IPS-20b (cell line): ENCODE measurements around the gene NBDY.
A peak's percentile ranks its signal among the peaks of the same experiment; 100 is the strongest.
"Not testable (repeated sequence)": the region's sequence is repeated elsewhere in the genome, so short reads cannot be mapped to it uniquely, and the experiment has no call there.

Experiments used
- H3K27ac ChIP-seq: one replicate; pipeline ENCODE4 v1.5.1; 2013; ENCODE audit warnings: low read length
- H3K27me3 ChIP-seq: 2 replicates; pipeline ENCODE4 v1.6.1; 2013; ENCODE audit warnings: mild to moderate bottlenecking, low read length, inconsistent platforms; ENCODE audit not compliant: insufficient read depth
- H3K36me3 ChIP-seq: 2 replicates; pipeline ENCODE4 v1.6.1; 2013; ENCODE audit warnings: low read depth, mild to moderate bottlenecking, inconsistent platforms, low read length, moderate library complexity; ENCODE audit not compliant: insufficient read depth
- H3K4me1 ChIP-seq: 2 replicates; pipeline ENCODE4 v1.6.1; 2013; ENCODE audit warnings: mild to moderate bottlenecking, control low read depth, inconsistent platforms, low read length, moderate library complexity; ENCODE audit not compliant: insufficient read depth
- H3K4me3 ChIP-seq: 2 replicates; pipeline ENCODE4 v1.5.1; 2013; ENCODE audit warnings: mild to moderate bottlenecking, low read length, inconsistent platforms
- H3K9ac ChIP-seq: 2 replicates; pipeline ENCODE4 v1.6.1; 2013; ENCODE audit warnings: low read depth, mild to moderate bottlenecking, inconsistent platforms, low read length, moderate library complexity
- H3K9me3 ChIP-seq: 2 replicates; pipeline ENCODE4 v1.6.1; 2013; ENCODE audit warnings: mild to moderate bottlenecking, low read depth, low read length, inconsistent platforms; ENCODE audit not compliant: insufficient read depth

Gene NBDY, protein sequence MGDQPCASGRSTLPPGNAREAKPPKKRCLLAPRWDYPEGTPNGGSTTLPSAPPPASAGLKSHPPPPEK

DNA sequence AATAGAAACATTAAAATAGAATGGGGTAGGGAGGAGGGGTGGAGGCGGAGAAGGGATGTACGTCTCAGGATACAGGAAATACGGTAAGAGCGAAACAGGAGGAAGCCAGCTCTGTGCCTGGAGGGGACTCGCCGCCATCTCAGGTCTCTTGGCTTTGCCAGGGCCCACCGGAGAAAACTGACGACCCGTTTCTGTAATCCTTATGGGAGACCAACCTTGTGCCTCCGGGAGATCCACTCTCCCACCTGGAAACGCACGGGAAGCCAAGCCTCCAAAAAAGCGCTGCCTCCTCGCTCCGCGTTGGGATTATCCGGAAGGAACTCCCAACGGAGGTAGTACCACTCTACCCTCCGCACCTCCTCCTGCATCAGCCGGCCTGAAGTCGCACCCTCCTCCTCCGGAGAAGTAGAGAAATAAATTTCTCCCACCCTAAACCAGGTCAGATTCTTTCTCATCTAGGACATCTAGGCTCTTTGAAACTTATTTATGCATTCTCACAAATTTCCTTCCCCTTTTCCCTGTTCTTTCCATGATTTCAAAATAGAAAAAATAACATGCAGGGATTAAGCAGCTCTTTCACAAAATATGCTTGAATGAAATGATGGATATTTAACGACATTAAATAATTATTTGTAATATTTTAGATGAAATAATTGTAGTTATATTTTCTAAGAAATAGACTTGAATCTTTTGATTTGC lies at the start of gene NBDY:
Gene NBDY (plus strand): TSS at position 92 of the 699 bp plus-strand sequence. CDS start 111 bp downstream, at position 203.
- no peaks in the 10 kb centered on the region for H3K9me3 ChIP-seq
- H3K9ac ChIP-seq = peak within 1 kb of the TSS; percentile 93
- peaks cover 7% of the 10 kb centered on the region for H3K36me3 ChIP-seq
- H3K4me1 ChIP-seq = no peaks in the 10 kb centered on the region
- H3K4me3 ChIP-seq = peak within 1 kb of the TSS; percentile 94
- H3K27me3 ChIP-seq = no peaks in the 10 kb centered on the region
- H3K27ac ChIP-seq = peak within 1 kb of the TSS; percentile 47

DNA sequence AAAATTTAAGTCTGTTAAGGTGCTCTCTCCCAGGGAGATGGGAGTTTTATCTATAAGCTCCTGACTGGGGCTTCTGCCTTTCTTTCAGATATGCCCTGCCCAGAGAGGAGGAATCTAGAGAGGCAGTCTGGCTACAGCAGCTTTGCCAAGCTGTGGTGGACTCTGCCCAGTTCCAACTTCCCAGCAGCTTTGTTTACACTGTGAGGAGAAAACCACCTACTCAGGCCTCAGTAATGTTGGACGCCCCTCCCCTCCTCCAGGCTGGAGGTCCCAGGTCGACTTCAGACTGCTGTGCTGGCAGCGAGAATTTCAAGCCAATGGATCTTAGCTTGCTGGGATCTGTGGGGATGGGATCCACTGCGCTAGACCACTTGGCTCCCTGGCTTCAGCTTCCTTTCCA lies 24.5 kb upstream of the NBDY start:
- H3K27me3 ChIP-seq, H3K4me3 ChIP-seq, H3K36me3 ChIP-seq, H3K9me3 ChIP-seq, H3K4me1 ChIP-seq, H3K9ac ChIP-seq, H3K27ac ChIP-seq: not testable (repeated sequence)

DNA sequence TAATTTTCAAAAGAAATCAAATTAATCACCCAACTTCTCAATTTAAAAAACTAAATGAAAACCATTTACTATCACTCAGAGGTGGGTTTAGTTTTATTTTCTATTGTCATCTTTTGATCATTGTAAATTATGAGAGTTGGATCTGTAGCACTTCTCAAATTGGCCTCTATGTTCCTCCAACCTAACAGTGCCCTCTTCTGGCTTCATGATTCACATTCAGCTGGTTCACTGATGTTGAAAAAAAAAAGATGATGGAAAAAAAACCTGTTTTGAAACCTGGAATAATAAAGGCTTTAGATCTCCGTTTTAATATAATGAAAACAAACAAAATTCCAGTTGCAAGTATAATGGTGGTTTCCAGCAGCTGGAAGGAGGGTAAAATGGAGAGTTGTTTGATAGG lies 2.4 kb upstream of the NBDY start:
- H3K4me1 ChIP-seq = no peaks in the 10 kb centered on the region
- no peak overlapping the region for H3K4me3 ChIP-seq
- no peaks in the 10 kb centered on the region for H3K36me3 ChIP-seq
- no peak overlapping the region for H3K27ac ChIP-seq
- no peak overlapping the region for H3K9ac ChIP-seq
- no peaks in the 10 kb centered on the region for H3K27me3 ChIP-seq
- H3K9me3 ChIP-seq = no peaks in the 10 kb centered on the region

DNA sequence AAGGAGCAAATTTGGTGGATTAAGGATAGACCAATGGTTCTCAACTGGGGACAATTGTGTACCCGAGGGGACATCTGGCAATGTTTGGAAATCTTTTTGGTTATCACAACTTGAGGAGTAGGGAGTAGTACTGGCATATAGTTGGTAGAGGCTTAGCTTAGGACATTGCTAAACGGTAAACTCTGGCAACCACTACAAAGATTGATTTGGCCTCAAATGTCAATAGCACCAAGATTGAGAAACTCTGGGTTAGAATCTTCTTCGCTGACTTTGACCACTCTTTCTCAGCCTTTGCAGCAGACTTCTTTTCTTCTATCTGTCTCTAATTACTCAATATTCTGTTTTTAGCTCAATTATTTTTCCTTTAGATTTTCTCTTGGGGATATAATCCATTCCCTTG lies 1.5 kb upstream of the NBDY start:
- H3K36me3 ChIP-seq = no peaks in the 10 kb centered on the region
- no peaks in the 10 kb centered on the region for H3K27me3 ChIP-seq
- H3K4me1 ChIP-seq = no peaks in the 10 kb centered on the region
- no peak overlapping the region for H3K27ac ChIP-seq
- no peak overlapping the region for H3K4me3 ChIP-seq
- H3K9ac ChIP-seq = no peak overlapping the region
- H3K9me3 ChIP-seq = no peaks in the 10 kb centered on the region

- H3K9ac ChIP-seq = no peak overlapping the region
- peak overlapping the region; percentile 94 for H3K4me3 ChIP-seq
- no peaks in the 10 kb centered on the region for H3K27me3 ChIP-seq
- no peaks in the 10 kb centered on the region for H3K9me3 ChIP-seq
- H3K4me1 ChIP-seq = no peaks in the 10 kb centered on the region
- no peaks in the 10 kb centered on the region for H3K36me3 ChIP-seq
- no peak overlapping the region for H3K27ac ChIP-seq
Observed at GRCh38 chrX:56728321-56728720, 722 bp upstream of the NBDY start.

GRCh38 chrX:56728752-56729151 lies 291 bp upstream of the NBDY start:
- Histone ChIP-seq H3K27me3 (no peaks in the 10 kb centered on the region), H3K9me3 (no peaks in the 10 kb centered on the region), H3K27ac (no peak overlapping the region), H3K36me3 (peaks cover 1% of the 10 kb centered on the region; the same call in 1 of the 2 replicates), H3K4me3 (peak overlapping the region; percentile 94), H3K9ac (no peak overlapping the region; the same call in 1 of the 2 replicates), H3K4me1 (no peaks in the 10 kb centered on the region)

- Histone ChIP-seq H3K9me3 (no peaks in the 10 kb centered on the region), H3K4me1 (no peaks in the 10 kb centered on the region), H3K27ac (no peak overlapping the region), H3K27me3 (no peaks in the 10 kb centered on the region), H3K36me3 (peaks cover 33% of the 10 kb centered on the region), H3K9ac (no peak overlapping the region), H3K4me3 (no peak overlapping the region)
Observed at GRCh38 chrX:56733459-56734046, 4.5 kb downstream of the NBDY start.

- Histone ChIP-seq H3K9ac (no peak overlapping the region), H3K27me3 (no peaks in the 10 kb centered on the region), H3K9me3 (no peaks in the 10 kb centered on the region), H3K36me3 (peaks cover 33% of the 10 kb centered on the region), H3K4me3 (no peak overlapping the region), H3K27ac (no peak overlapping the region), H3K4me1 (no peaks in the 10 kb centered on the region)
Observed at GRCh38 chrX:56736219-56736618, 7.2 kb downstream of the NBDY start.

- no peaks in the 10 kb centered on the region for H3K27me3 ChIP-seq
- H3K27ac ChIP-seq = no peak overlapping the region
- no peaks in the 10 kb centered on the region for H3K4me1 ChIP-seq
- no peaks in the 10 kb centered on the region; the same call in 1 of the 2 replicates for H3K9me3 ChIP-seq
- no peak overlapping the region for H3K4me3 ChIP-seq
- H3K36me3 ChIP-seq = peaks cover 32% of the 10 kb centered on the region
- H3K9ac ChIP-seq = no peak overlapping the region
Observed at GRCh38 chrX:56738670-56739069, 9.6 kb downstream of the NBDY start.

DNA sequence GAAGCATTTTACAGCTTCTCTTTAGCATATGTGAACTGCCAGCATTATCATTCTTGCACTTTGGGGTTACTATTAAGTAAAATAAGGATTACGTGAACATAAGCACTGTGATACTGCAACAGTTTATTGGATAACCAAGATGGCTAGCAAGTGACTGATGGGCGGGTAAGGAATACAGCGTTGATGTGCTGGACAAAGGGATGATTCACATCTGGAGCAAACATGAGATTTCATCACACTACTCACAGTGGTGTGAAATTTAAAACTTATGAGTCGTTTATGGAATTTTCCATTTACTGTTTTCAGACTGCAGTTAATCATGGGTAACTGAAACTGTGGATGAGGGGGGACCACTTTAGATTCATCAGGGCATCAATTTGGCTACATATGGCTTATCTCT lies 16.0 kb downstream of the NBDY start:
- Histone ChIP-seq H3K9ac (no peak overlapping the region), H3K9me3 (no peaks in the 10 kb centered on the region; the same call in 1 of the 2 replicates), H3K27ac (no peak overlapping the region)

DNA sequence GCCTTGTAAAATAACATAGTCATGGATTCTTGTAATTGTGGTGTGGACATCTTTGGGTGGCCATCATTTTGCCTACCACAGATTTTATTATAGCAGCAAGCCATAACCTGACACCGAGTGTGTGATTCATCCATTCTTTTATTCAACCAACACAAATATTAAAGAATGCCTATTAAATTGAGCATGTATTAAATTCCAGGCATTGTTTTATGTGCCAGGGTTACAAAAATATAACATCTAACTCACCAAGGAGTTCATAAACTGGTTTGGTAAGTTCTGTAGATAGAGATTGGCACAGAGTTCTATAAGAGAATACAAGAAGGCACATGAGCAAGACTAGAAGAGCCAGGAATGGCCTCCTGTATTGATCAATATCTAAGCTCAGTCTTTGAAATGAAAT lies 18.0 kb downstream of the NBDY start:
- no peak overlapping the region for H3K4me3 ChIP-seq
- H3K9me3 ChIP-seq = no peaks in the 10 kb centered on the region; the same call in 1 of the 2 replicates
- no peaks in the 10 kb centered on the region for H3K27me3 ChIP-seq
- H3K4me1 ChIP-seq = no peaks in the 10 kb centered on the region
- H3K9ac ChIP-seq = no peak overlapping the region
- peaks cover 9% of the 10 kb centered on the region; the same call in 1 of the 2 replicates for H3K36me3 ChIP-seq
- H3K27ac ChIP-seq = no peak overlapping the region

More for the DNA sequence above, 16.0 kb downstream of the NBDY start:
- H3K4me3 ChIP-seq = no peak overlapping the region
- no peaks in the 10 kb centered on the region for H3K27me3 ChIP-seq
- peaks cover 9% of the 10 kb centered on the region; the same call in 1 of the 2 replicates for H3K36me3 ChIP-seq
- no peaks in the 10 kb centered on the region for H3K4me1 ChIP-seq

DNA sequence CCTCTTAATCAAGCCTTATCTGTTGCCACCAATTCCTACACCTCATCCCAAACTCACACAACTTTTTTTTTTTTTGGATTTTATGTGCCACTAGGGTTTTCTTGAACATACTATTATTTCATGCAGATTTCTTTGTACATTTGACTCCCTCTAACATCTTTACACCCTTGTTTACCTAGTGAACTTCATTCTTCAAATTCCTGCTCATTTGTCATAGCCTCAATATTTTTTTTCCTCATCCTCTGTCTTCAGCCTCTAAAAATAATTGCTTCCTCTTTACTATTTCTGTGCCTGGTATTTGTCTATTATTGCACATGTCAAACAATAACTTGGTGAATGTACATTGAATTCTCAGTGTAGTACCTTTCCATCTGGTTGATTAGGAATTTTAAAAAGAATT lies 22.0 kb downstream of the NBDY start:
- Histone ChIP-seq H3K4me1 (no peaks in the 10 kb centered on the region), H3K27ac (no peak overlapping the region), H3K9ac (no peak overlapping the region), H3K27me3 (no peaks in the 10 kb centered on the region), H3K4me3 (no peak overlapping the region), H3K36me3 (peaks cover 17% of the 10 kb centered on the region), H3K9me3 (no peaks in the 10 kb centered on the region)
